ENCODE results near the gene SNED1.

GRCh38 chr2:241081643-241082340 lies 83.4 kb downstream of the SNED1 start:
- TF ChIP-seq CTCF (conservative IDR thresholded peaks at IDR 0.05; ENCODE audit: low read length) (no peak), EZH2phosphoT487 (IDR thresholded peaks at IDR 0.05; ENCODE audit: borderline replicate concordance, low read depth, low read length) (no peak)

Measured in OCI-LY7 (cell line).